H1 (cell line): ENCODE data around the gene NCAM1. TPM values are rescaled to one million over a fixed set of nuclear protein-coding genes. Genes with fewer than 3 reads are reported as not detected.

Experiments
- BCL11A ChIP-seq, 2 experiments: IDR thresholded peaks; one replicate each; pipeline ENCODE4 v1.6.1; 2011; ENCODE audit warnings: low read depth in 2 of 2, low read length in 2 of 2, mild to moderate bottlenecking in 2 of 2
- CHD2 ChIP-seq: IDR thresholded peaks from 2 replicates; pipeline ENCODE4 v1.6.1; 2012; ENCODE audit warnings: low read length, improper control_type of control experiment
- CTCF ChIP-seq, 3 experiments: IDR thresholded peaks; 1 replicate in 2 of 3; 2 replicates in 1 of 3; pipeline versions ENCODE4 v1.5.1 to v1.6.1; 2011; ENCODE audit warnings: low read length in 3 of 3, mild to moderate bottlenecking in 3 of 3, inconsistent platforms in 2 of 3, low read depth in 1 of 3, moderate library complexity in 1 of 3; ENCODE audit not compliant: insufficient read depth in 1 of 3; ENCODE audit errors: control extremely low read depth in 1 of 3
- NANOG ChIP-seq: IDR thresholded peaks from 2 replicates; pipeline ENCODE4 v1.6.1; 2011; ENCODE audit warnings: low read length, low read depth, mild to moderate bottlenecking, inconsistent platforms; ENCODE audit not compliant: insufficient read depth, poor library complexity, severe bottlenecking
- SIN3A ChIP-seq, 2 experiments: IDR thresholded peaks in 1 of 2; conservative IDR thresholded peaks in 1 of 2; 2 replicates each; pipeline ENCODE4 v1.6.1; 2011 to 2012; ENCODE audit warnings: low read length in 2 of 2, improper control_type of control experiment in 1 of 2, low read depth in 1 of 2, mild to moderate bottlenecking in 1 of 2
- TAF1 ChIP-seq: IDR thresholded peaks from 2 replicates; pipeline ENCODE4 v1.6.1; 2011; ENCODE audit warnings: mild to moderate bottlenecking, low read depth, low read length
- TCF12 ChIP-seq: IDR thresholded peaks from 2 replicates; pipeline ENCODE4 v1.6.1; 2011; ENCODE audit warnings: low read depth, mild to moderate bottlenecking, low read length
- polyA plus RNA-seq, 7 experiments: library from polyadenylated mRNA; depleted of rRNA in 3 of 7; stranded (reverse) in 5 of 7; unstranded in 2 of 7; fragments of >200 nt in 5 of 7; fragments of 200-250 nt in 2 of 7; gene quantifications; 1 replicate in 5 of 7; 2 replicates in 1 of 7; 4 replicates in 1 of 7; pipeline versions ENCODE4 v1.2.1 to v1.2.3, GENCODE V29; 2011 to 2013; ENCODE audit warnings: missing spikeins in 2 of 7, mixed read lengths in 2 of 7
- total RNA-seq: library from RNA; stranded (reverse); fragmentation: NEBNext Ultra II Directional; extraction: Animal tissue kit (Norgen Biotek cat#: 25700); gene quantifications from 2 replicates; pipeline ENCODE4 v1.2.1, GENCODE V29; 2021

NCAM1 gene
- total and polyA plus RNA-seq, 2 of the 8 experiments (the other 6 are each of a cell fraction or from before 2014, with no cell fraction given): 3.1 to 4.3 TPM

GRCh38 chr11:113289431-113290187 lies 328.4 kb downstream of the NCAM1 start (continued):
- TF ChIP-seq SIN3A (conservative IDR thresholded peaks at IDR 0.05 in 1 of 2, IDR thresholded peaks at IDR 0.05 in 1 of 2; ENCODE audit: low read depth in 1 of 2, low read length in 2 of 2): no peak
- TF ChIP-seq CHD2: no peak
- no peak for TF ChIP-seq NANOG
- peak; percentile 91 to 98 (median 95) for TF ChIP-seq CTCF (IDR thresholded peaks at IDR 0.05; ENCODE audit: control extremely low read depth in 1 of 3, insufficient read depth in 1 of 3, low read depth in 1 of 3, low read length in 3 of 3)
- TF ChIP-seq TCF12: peak; percentile 77; the same call in 1 of the 2 replicates
- no peak for TF ChIP-seq BCL11A (IDR thresholded peaks at IDR 0.05; ENCODE audit: low read depth in 2 of 2, low read length in 2 of 2)
- no peak for TF ChIP-seq TAF1
